Activated CD4-positive, alpha-beta T cell treated with anti-CD3 and anti-CD28 coated beads, Interleukin-2, amount 50 U/mL, for 1 hour (primary cell): ENCODE data around the gene EML1.
A peak's percentile ranks its signal among the peaks of the same experiment; 100 is the strongest.
"Not testable (repeated sequence)": the region's sequence is repeated elsewhere in the genome, so short reads cannot be mapped to it uniquely, and the experiment has no call there.

Source experiments
- DNase-seq: peaks from one replicate; pipeline ENCODE4 v3.0.0-alpha.2; 2020

The EML1 gene

DNA sequence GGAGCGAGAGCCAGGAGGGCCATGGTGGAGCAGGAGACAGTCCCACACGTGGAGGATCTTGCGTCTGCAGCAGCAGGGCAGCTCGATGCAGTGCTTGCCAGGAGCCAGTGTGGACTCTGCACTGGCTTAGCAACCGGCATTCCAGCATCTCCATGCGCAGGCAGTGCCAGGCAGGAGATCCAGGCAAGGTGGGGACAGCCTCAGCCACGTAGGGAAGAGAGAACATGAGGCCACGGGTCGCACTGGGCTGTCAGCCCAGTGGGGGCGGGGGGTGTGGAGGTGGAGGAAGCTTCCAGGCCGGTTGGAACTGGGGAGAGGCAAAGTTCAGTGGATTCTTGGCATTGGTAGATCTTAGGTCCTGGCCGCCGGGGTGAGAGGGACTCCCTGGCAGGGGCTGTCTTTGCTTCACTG, 151.0 kb downstream of the EML1 start:
- DNase-seq, result no peak

DNA sequence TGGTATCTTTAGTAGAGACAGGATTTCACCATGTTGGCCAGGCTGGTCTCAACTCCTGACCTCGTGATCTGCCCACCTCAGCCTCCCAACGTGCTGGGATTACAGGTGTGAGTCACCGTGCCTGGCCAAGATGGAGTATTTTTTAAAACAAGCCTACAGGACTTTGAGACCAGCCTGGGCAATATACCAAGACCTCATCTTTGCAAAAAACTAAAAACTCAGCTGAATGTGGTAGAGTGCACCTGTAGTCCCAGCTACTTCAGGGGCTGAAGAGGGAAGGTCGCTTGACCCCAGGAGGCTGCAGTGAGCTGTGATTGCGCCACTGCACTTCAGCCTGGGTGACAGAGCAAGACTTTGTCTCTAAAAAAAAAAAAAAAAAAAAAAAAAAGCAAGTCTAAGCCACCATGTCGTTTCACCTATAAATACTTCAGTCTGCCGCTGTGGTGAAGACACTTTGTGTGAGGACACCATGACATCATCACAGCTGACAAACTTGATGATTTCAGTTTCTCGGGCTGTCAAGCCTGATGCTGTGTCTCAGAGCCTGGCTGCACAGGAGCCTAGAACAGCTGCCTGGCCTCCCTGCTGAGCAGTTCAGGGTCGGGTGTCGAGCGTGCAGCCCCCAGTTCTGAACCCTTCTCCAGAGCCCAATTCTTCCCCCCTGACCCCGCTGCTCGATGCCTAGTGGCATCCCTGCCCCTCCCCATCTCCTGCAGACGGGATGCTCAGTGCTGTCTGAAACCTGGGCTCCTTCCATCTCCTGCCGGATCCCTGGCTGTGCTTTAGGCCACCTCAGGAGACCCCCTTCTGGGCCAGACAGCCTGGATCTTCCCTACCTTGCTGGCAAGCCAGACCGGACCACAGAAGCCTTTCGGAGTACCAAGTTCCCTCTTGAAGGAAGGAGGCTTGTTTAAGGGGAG, 152.8 kb downstream of the EML1 start:
- no peak for DNase-seq

DNA sequence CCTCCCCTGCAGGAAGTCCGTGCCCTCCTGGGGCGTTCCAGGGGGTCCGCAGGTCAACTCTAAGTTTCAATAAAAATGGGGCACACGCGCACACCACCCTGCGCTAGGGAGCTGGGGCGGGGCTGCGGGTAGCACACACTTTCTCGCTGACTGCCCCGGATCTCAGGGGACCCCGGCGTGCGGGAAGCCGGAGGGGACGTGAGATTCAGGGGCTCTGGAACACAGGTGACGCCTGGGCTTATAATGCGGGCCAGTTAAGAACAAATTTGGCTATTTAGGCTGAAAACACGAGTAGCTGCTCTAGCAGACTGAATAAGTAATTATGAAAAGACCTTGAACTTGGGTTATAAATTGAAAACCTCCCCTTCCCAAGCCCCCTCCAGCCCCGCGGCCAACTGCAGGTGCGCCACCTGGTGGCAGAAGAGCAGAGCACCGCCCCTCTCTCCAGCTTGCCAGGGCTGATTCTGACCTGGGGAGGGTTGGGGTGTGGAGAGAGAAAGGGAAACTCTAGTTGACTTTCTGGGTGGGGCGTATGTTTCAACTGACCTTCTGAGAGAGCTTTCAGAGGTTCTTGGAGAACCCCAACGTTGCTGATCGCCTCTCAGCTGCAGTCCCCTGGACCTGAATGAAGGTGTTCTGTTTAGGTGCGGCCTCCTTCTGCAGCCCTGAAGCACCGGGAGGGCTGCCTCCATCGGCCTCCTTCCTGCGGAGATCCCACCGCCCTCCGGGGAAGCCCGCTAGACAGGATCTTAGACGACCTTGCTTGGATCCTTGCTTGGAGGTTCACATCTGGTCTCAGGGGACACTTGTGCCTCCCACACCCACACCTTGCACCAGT, 153.7 kb downstream of the EML1 start:
- peak; percentile 50 for DNase-seq

DNA sequence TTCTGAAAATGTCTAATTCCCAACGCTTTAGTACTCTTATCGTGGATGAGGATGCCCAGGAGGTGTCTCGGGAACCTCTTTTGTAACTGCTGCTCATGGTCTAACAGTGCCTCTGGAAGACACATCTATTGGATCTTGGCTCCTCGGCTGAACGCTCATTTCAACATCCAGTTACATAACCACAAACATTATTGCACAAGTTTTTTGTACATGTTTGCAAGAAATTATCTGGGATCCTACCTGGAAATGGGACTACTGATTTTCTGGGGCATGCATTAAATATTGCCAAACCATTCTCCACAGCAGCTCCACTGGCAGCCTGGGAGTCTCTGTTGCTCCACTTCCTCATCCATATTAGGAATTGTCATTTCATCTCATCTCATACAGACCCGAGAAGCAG, 154.5 kb downstream of the EML1 start:
- DNase-seq, result no peak

DNA sequence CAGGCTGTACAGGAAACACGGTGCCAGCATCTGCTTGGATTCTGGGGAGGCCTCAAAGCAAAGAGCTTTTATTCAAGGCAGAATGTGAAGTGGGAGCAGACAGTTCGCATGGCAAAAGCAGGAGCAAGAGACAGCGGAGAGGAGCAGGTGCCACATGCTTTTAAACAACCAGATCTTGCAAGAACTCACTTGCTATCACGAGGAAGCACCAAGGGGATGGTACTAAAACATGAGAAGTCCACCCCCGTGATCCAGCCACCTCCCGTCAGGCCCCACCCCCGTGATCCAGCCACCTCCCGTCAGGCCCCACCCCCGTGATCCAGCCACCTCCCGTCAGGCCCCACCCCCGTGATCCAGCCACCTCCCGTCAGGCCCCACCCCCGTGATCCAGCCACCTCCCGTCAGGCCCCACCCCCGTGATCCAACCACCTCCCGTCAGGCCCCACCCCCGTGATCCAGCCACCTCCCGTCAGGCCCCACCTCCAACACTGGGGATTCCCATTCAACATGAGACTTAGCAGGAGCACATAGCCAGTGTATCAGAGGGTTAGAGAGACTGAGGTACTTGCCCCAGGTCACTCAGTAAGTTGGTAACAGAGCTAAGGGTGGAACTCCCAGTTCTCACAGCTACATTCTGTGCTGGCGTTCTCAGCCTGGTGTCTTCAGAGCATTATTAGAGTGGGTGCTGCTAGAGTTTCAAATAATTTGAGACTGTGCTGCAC, 156.0 kb downstream of the EML1 start:
- DNase-seq, result not testable (repeated sequence)

DNA sequence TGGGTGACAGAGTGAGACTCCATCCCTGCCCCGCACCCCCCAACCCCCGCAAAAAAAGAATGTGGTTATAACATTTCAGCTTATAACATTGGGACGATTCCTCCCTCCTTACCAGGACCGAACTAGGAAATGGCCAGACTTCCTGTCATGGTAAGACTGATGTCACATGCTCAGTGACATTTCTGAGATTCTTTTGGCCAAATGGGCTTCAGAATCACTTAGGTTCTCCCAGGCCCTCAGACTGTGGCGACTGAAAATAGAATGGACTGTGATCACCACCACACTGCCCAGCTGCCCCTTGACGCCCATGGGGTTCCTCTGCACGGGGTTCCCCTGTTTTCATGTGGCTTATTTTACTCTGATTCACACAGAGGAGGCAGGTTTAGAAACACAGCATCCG, 157.0 kb downstream of the EML1 start:
- DNase-seq, result no peak

DNA sequence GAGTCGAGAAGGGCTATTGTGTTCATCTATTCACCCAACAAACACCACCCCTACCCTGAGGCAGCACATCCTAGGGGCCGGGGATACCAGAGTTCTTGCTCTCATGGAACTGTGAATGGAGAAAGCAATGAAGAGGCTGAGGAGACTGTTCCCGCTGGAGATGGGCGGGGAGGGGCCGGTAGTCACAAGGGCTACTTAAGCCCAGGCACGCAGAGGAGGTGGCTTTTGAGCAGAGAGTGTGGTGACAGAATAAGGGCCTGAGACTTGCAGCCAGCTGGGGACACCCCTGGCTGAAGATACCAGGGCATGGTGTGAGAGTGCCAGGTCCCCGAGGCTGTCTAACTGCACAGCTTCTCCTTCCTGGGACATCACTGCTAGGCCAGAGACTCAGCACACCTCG, 157.9 kb downstream of the EML1 start:
- DNase-seq, result no peak

DNA sequence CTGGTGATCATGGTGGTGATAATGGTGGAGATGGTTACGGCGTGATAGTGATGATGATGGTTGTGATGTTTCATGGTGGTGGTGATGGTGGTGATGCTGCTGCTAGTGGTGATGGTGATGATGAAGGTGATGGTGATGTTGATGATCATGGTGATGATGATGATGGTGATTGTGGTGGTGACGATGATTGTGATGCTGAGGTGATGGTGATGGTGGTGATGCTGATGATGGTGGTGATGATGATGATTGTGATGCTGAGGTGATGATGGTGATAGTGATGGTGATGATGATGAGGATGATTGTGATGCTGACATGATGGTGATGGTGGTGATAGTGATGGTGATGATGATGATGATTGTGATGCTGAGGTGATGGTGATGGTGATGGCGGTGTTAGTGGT, 158.8 kb downstream of the EML1 start:
- DNase-seq, result no peak

DNA sequence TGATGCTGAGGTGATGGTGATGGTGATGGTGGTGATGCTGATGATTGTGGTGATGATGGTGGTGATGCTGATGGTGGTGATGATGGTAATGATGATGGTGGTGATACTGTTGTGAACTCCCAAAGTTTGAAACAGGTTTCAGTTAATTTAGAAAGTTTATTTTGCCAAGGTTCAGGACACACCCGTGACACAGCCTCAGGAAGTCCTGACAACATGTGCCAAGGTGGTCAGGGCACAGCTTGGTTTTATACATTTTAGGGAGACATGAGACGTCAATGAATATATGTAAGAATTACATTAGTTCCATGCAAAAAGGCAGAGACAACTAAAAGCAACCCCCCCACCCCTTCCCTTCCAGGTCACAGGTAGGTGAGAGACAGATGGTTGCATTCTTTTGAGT, 159.2 kb downstream of the EML1 start:
- no peak for DNase-seq

DNA sequence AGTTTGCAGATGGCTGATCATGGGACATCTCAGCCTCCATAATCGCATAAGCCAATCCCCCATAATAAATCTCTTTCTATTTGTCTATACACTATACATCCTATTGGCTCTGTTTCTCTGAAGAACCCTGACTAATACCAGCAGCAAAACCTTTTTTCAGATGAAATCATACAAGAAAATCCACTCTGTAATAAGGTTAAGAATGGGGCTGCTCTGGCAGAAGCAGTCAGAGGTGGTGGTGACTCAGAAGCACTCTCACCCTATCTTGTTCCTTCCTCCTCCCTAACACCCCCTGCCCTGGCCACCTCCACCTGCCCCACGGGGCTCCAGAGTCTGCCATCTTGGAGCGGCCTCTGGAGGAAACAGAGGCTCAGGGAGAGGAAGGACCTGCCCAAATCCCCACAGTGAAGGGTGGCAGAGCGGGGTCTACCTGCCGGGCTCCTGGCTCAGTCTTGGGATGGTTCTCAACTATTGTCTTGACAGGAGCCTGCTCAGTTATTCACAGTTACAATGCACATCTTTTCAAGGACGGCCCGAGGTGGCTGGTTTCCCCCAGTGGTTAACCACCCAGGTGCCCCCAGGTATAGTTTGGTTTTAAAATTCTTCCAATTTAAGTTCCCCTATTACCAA, 162.7 kb downstream of the EML1 start:
- no peak for DNase-seq

DNA sequence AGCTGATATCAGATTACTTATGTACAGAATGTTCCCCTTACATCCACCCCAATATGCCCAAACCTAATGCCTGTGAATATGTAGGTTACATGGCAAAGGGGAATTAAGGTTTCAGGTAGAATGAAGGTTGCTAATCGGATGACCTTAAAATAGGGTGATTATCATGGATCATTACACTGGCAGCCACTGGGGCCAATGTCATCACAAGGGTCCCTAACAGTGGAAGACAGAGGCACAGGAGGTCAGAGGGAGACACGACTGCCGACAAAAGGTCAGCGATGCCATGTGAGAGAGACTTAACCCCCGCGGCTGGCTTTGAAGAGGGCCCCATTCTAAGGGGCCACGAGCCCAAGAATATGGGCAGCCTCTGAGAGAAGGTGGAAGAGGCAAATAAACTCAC, 165.2 kb downstream of the EML1 start:
- no peak for DNase-seq

DNA sequence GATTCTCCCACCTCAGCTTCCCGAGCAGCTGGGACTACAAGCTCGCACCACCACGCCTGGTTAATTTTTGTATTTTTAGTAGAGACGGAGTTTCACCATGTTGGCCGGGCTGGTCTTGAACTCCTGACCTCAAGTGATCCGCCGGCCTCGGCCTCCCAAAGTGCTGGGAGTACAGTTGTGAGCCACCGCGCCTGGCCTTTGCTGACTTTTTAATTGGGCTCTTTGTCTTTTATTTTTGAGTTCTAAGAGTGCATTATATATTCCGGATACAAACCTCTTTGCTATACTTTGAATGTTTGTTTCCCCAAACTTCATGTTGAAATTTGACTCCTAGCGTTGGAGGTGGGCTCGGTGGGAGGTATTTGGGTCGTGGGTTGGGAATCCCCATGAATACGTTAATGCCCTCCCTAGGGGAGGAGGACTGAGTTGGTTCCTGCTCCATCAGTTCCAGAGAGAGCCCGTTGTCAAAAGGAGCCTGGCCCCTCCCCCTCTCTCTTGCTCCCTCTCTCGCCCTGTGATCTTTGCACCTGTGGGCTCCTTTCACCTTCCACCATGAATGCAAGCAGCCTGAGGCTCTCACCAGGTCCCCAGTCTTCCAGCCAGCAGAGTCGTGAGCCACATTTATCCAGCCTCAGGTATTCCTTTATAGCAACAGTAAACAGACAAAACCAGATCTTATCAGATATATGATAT, 168.8 kb downstream of the EML1 start:
- no peak for DNase-seq

DNA sequence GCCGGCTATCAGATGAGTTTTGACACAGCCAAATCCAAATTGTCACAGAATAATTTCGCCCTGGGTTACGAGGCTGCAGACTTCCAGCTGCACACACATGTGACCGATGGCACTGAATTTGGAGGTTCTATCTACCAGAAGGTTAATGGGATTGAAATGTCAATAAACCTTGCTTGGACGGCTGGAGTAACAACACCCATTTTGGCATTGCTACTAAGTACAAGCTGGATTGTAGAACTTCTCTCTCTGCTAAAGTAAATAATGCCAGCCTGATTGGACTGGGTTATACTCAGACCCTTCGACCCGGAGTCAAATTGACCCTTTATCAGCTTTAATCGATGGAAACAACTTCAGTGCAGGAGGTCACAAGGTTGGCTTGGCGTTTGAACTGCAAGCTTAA, 171.8 kb downstream of the EML1 start:
- DNase-seq, result no peak

DNA sequence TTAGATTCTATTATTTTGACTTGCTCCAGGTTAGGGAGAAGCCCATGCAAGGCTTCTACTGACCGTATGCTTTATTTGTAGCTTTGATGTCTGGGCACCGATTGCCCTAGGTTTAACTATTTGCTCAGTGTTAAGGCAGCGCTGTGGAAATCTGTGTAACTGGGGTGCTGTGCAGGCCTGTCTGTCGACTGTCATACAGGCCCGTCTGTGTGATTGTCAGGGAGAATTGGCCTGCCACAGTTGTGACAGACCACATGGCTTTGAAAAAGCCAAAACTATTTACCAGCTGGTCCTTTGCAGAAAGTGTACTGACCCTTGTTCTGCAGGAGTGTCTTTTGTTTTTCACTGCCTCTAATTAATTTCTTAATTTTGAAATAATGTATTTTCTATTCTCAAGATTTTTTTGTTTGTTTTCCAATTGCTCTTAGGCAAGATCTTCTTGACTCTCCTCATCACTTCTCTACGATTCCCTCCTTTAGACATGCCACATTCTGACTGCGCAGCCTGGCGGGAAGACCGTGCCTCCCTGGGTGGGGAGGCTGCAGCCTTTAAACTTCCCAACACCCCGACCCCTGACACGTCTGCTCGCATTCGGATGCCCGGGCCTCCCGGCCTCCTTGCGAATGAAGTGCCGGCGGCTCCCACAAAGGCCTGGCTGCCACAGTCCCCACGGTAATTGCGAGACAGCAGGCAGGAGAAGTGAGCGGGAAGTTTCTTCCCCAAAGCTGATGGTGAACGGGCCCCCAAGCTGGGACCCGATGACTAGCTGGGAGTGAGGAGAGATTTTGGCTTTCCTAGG, 173.0 kb downstream of the EML1 start:
- DNase-seq, result no peak

DNA sequence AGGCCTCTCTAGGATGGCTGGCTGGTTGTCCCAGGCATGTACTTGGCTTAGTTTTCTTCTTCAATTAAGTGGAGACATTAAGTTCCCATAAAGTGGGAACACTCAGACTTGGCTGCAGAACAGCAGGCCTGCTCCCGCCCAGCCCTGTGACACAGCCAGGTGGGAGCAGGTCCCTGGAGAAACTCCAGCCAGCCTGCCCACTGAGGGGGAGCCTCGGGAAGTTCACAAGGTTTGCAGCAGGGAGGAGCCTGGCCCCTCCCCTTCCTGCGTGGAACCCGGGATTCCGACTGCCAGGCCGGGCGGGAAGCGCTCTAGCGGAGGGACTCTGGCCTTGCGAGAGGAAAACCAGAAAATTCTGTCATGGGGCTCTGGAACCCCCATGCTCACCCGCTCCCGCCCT, 173.7 kb downstream of the EML1 start:
- DNase-seq, result no peak

DNA sequence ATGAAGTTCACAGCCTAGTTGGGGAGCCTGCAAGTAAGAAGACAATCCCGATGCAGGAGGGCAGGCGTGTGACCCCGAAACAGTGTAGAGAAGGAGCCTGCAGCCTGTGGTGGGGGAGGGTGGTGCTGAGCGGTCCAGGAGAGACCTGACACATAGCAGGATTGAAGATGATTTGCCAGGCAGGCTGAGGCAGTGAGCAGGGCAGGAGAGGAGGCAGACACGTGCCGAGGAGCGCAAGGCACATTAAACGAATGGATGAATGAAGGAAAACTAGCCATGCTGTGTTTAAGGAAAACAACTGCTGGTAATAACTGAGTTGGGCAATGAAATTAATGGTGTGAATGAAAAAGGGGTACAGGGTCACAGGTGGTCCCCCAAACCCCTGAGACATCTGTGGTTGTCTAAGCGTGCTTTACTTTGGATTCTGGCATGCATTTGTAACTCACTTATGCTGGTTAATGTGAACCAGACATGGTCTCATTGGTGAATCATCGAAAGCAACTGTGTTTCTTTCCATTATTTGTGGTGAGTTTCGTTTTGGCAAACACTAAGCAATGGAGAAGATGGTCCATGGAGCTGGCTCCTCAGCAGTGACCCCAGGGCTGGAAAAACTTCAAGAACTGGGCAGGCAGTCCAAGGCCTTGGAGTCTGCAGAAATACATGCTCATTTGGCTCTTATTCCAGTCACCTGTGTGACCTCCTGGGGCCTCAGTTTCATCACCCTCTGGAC, 175.1 kb downstream of the EML1 start:
- no peak for DNase-seq

DNA sequence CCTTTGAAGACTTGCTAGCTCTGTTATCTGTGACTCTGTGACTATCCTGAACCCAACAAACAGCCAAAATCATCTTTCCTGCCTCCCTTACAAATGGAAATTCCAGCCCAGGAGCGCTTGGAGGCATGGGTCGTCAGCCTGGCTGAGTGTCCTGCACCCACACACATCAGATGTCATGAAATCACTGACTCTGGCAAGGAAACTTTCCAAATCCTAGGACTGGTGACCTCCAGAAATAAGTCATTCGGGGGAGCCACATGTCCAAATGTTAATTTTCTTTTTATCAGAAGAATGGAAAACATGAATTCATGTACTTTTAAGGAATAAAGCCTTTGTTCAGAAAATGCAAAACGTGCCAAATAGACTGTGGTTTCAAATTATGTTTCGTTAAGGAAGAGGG, 175.7 kb downstream of the EML1 start:
- no peak for DNase-seq

DNA sequence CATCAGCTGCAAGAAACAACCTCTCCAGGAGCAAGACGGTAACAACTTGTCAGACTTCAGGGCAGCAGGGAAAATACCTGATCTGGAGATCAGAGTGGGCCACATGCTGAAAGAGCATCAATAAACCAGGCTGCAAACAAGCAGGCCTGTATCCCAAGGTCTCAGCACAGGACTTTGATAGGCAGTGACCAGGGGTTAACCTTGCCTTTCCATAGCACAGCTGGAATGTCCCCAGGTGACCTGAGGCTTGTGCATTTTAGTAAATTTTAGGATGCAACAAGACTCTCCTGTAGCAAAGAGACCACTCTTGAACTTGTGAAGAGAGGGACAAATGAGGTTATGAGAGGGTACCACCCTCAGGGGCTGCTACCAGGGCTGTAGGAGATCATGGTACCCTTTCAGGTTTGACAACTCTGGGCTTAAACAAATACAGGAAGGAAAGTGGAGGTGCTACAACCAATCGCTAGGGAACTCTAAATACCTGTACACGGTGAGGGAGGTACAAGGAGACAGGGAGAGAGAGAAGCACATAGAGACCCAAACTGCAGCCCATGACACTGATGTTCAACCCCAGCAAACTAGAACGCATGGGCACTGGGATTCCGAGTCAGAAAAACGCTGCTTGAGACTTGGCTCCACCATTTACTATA, 176.6 kb downstream of the EML1 start:
- no peak for DNase-seq

DNA sequence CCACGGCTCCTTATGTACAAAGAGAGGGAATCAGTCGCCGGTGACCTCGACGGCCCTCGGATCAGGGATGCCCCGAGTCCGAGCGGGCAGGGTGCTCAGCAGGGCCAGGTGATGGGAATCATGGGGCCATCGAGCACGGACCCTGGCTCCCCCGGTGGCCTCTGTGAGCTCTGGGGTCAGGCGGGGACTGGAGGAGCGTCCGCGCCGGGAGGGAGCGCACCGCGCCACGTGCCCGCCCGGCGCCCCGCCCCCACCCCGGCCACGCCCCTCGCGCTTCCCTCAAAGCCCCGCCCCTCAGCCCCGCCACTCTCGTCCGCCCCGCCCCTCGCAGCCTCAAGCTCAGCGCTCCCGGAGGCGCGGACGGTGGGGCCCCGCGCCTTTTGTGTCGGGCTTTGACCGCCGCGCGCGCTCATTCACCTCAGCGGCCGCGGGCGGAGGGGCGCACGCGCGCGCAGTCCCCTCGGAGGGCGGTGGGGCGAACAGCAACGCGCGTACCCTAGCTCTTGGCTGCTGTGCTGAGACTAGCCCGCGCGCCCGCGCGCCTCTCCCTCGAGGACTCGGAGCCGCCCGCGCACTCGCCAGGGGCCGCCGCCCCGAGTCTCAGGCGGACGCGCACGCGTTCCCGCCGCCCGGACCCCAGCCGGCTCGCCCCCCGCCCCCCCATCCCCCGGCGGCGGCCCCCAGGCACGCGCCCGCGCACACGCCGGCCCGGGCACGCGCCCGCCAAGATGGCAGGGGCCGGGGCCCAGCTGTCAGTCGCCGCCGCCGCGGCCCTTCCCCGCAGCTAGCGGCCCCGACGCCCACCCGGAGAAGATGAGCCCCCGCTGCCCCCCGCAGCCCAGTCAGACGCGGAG, 178.1 kb downstream of the EML1 start:
- peak; percentile 81 for DNase-seq
